Measurements from ENCODE around the gene SAMM50. TPM values are rescaled to one million over a fixed set of nuclear protein-coding genes. Genes with fewer than 3 reads are reported as not detected.
"Not testable (repeated sequence)": the region's sequence is repeated elsewhere in the genome, so short reads cannot be mapped to it uniquely, and the experiment has no call there.

Gene SAMM50
- total RNA-seq, 1 donor from 2014 or later, result 40.8 TPM

- peak; percentile 18 for TF ChIP-seq CTCF (conservative IDR thresholded peaks at IDR 0.05; ENCODE audit: low read depth, low read length)
- no peak overlapping the region for H3K4me3 ChIP-seq (ENCODE audit: low read depth, low read length)
- DNase-seq (ENCODE audit: low read depth), result no peak
Observed at GRCh38 chr22:44003405-44004103, 48.3 kb downstream of the SAMM50 start.

- DNase-seq (ENCODE audit: low read depth), result no peak
- TF ChIP-seq CTCF (conservative IDR thresholded peaks at IDR 0.05; ENCODE audit: low read depth, low read length), result no peak
Observed at GRCh38 chr22:44004104-44004460, 48.8 kb downstream of the SAMM50 start.

GRCh38 chr22:44005524-44005923 is 50.3 kb downstream of the SAMM50 start:
- no peak for DNase-seq (ENCODE audit: low read depth)
- TF ChIP-seq CTCF (conservative IDR thresholded peaks at IDR 0.05; ENCODE audit: low read depth, low read length), result no peak
- H3K4me3 ChIP-seq (ENCODE audit: low read depth, low read length), result no peak overlapping the region

More at GRCh38 chr22:44004104-44004460, 48.8 kb downstream of the SAMM50 start:
- H3K4me3 ChIP-seq (ENCODE audit: low read depth, low read length), result no peak overlapping the region

GRCh38 chr22:44012162-44012561 is 56.9 kb downstream of the SAMM50 start:
- TF ChIP-seq CTCF (conservative IDR thresholded peaks at IDR 0.05; ENCODE audit: low read depth, low read length), result no peak
- H3K4me3 ChIP-seq (ENCODE audit: low read depth, low read length), result no peak overlapping the region
- DNase-seq (ENCODE audit: low read depth), result no peak

- TF ChIP-seq CTCF (conservative IDR thresholded peaks at IDR 0.05; ENCODE audit: low read depth, low read length), result no peak
- DNase-seq (ENCODE audit: low read depth), result no peak
- no peak overlapping the region for H3K4me3 ChIP-seq (ENCODE audit: low read depth, low read length)
Observed at GRCh38 chr22:44012591-44012990, 57.3 kb downstream of the SAMM50 start.

- DNase-seq (ENCODE audit: low read depth), result no peak
- no peak overlapping the region for H3K4me3 ChIP-seq (ENCODE audit: low read depth, low read length)
- TF ChIP-seq CTCF (conservative IDR thresholded peaks at IDR 0.05; ENCODE audit: low read depth, low read length), result no peak
Observed at GRCh38 chr22:44014241-44014640, 59.0 kb downstream of the SAMM50 start.

- not testable (repeated sequence) for H3K4me3 ChIP-seq (ENCODE audit: low read depth, low read length); DNase-seq (ENCODE audit: low read depth)
Observed at GRCh38 chr22:44016586-44016985, 61.3 kb downstream of the SAMM50 start.
